CD4-positive, alpha-beta memory T cell (primary cell): ENCODE results near the gene UNK. TPM values are rescaled to one million over a fixed set of nuclear protein-coding genes. Genes with fewer than 3 reads are reported as not detected.
A peak's percentile ranks its signal among the peaks of the same experiment; 100 is the strongest.

ENCODE experiments used
- CTCF ChIA-PET: fragments of 350-600 bp; sonication (Branson Sonifier 250); formaldehyde crosslinking; loops from one replicate; lab custom pipeline; 2021; ENCODE audit warnings: inconsistent platforms; ENCODE audit not compliant: partially characterized antibody; lab: Charles Lee
- POLR2A ChIA-PET: fragments of 350-600 bp; sonication (Branson Sonifier 250); formaldehyde crosslinking; loops from one replicate; lab custom pipeline; 2021; ENCODE audit not compliant: partially characterized antibody; lab: Charles Lee
- DNase-seq, 5 donors: peaks; one replicate each; pipeline versions ENCODE4 v3.0.0 to v3.0.0-alpha.2; 2020 to 2022; ENCODE audit warnings: mixed read lengths in 1 of 5
- H3K27ac ChIP-seq: one replicate; pipeline ENCODE4 v1.7.0; 2013; ENCODE audit warnings: low read depth, low read length
- H3K27me3 ChIP-seq: 2 replicates; pipeline ENCODE4 v1.7.0; 2013; ENCODE audit warnings: mild to moderate bottlenecking, low read length, moderate library complexity; ENCODE audit not compliant: insufficient read depth
- H3K36me3 ChIP-seq: 2 replicates; pipeline ENCODE4 v1.7.0; 2013; ENCODE audit warnings: mild to moderate bottlenecking, low read length, moderate library complexity; ENCODE audit not compliant: insufficient read depth
- H3K4me1 ChIP-seq: 2 replicates; pipeline ENCODE4 v1.7.0; 2013; ENCODE audit warnings: mild to moderate bottlenecking, low read length, moderate library complexity; ENCODE audit not compliant: insufficient read depth
- H3K4me3 ChIP-seq, 2 donors: one replicate each; pipeline ENCODE4 v1.7.0; 2013; ENCODE audit warnings: low read length in 2 of 2, mild to moderate bottlenecking in 1 of 2
- H3K9me3 ChIP-seq, 2 donors: one replicate each; pipeline ENCODE4 v1.7.0; 2013; ENCODE audit warnings: low read length in 2 of 2, control low read depth in 1 of 2; ENCODE audit not compliant: control insufficient read depth in 1 of 2
- H3K27ac Mint-ChIP-seq, 7 donors: one replicate each; pipeline ENCODE4 v1.8.0; 2020 to 2021; ENCODE audit warnings: mixed read lengths in 7 of 7, mild to moderate bottlenecking in 6 of 7, inconsistent platforms in 3 of 7, moderate library complexity in 3 of 7
- H3K27me3 Mint-ChIP-seq, 2 donors: one replicate each; pipeline ENCODE4 v1.8.0; 2020 to 2021; ENCODE audit warnings: mixed read lengths in 2 of 2
- H3K36me3 Mint-ChIP-seq, 2 donors: one replicate each; pipeline ENCODE4 v1.8.0; 2020 to 2021; ENCODE audit warnings: mixed read lengths in 2 of 2, inconsistent platforms in 1 of 2, mild to moderate bottlenecking in 1 of 2
- H3K4me1 Mint-ChIP-seq, 4 donors: one replicate each; pipeline ENCODE4 v1.8.0; 2020 to 2021; ENCODE audit warnings: mixed read lengths in 4 of 4, mild to moderate bottlenecking in 1 of 4
- H3K4me3 Mint-ChIP-seq, 8 donors: one replicate each; pipeline ENCODE4 v1.8.0; 2020 to 2021; ENCODE audit warnings: mixed read lengths in 8 of 8, mild to moderate bottlenecking in 7 of 8, moderate library complexity in 6 of 8, inconsistent platforms in 3 of 8
- H3K9me3 Mint-ChIP-seq, 8 donors: one replicate each; pipeline ENCODE4 v1.8.0; 2020 to 2021; ENCODE audit warnings: mixed read lengths in 8 of 8, mild to moderate bottlenecking in 5 of 8, inconsistent platforms in 3 of 8, moderate library complexity in 1 of 8
- intact Hi-C: fragments of 100-400 bp; cut with micrococcal nuclease; formaldehyde crosslinking; loops from one replicate; pipeline ENCODE4 v1.15.1; 2023
- microRNA-seq: library from miRNA; unstranded; fragments of <30 nt; microRNA quantifications from one replicate; pipeline ENCODE4 v1.2.0, GENCODE V29; 2021; ENCODE audit warnings: borderline replicate concordance, borderline number of aligned reads, borderline microRNAs expressed, mixed read lengths
- polyA plus RNA-seq, 2 donors: library from polyadenylated mRNA; unstranded; fragments of 300-500 nt; fragmentation: Illumina TruSeq; gene quantifications; one replicate each; pipeline ENCODE4 v1.2.3, GENCODE V29; 2021
- total RNA-seq, 2 experiments: library from RNA; stranded (reverse); gene quantifications; one replicate each; pipeline ENCODE4 v1.2.3, GENCODE V29; 2021

UNK gene
- total and polyA plus RNA-seq, 4 experiments from 2014 or later = 22.2 to 48.1 (median 34.4) TPM

DNA sequence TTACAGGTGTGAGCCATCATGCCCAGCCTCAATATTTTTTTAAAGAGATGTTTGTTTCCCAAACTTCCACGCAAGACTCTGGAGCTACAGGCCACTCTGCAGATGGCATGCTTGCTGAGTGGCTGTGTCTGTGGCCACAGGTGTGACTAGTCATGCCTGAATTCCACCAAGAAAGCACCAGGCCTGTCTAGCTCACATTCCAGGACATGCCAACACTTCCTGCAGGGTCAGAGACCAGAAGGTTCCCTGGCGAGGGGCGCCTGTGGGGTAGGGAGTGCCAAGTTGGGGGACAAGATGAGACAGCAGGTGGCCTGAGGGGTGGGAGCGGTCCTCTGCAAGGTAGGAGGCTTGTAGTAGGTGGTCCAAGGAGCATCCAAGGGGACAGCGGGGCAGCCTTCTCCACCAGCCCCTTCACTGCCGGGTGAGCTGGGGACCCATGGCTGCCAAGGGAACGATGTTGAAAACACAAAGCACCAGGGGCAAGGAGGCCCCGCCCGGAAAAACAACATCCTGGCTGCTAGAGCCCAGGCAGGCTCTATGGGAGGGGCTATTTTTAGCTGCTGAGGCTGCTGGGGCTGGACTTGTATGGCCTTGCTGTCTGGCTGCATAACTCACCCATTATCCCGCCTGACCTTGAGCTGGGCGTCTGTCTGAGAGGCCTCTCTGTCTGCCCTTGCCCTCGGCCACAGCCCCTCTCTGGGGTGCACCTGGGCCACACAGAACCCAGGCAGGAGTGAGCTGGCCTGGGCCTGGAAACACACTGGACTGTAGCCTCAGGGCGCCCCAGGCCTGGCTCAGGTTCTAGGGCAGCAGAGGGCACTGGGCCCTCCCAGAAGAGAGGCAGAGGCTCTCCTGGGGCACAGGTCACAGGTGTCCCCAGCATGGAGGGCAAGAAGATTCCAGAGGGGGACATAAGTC, 88.1 kb downstream of the UNK start:
- intact Hi-C loops = no loop called here
- H3K4me1 Mint-ChIP-seq = peaks cover 27 to 54% (median 40%) of the 10 kb centered on the region in 4 donors
- H3K9me3 Mint-ChIP-seq = no peaks in the 10 kb centered on the region
- H3K36me3 Mint-ChIP-seq = peaks cover 0 to 8% of the 10 kb centered on the region in 2 donors
- peak overlapping the region in 7 of 8 donors; percentile 48 to 78 (median 73) for H3K4me3 Mint-ChIP-seq
- POLR2A ChIA-PET = interaction anchor here (0.9 to 16.3 kb wide), 11 partner anchors 11 to 481 kb away, joined by 3 to 563 read pairs (median 6); partner anchors contain the start of genes MRPL38, PRPSAP1, TRIM65 and UNC13D
- Histone ChIP-seq H3K4me1 (peaks cover 50% of the 10 kb centered on the region), H3K36me3 (no peaks in the 10 kb centered on the region), H3K9me3 (no peaks in the 10 kb centered on the region), H3K27me3 (no peaks in the 10 kb centered on the region), H3K27ac (peak overlapping the region; percentile 60), H3K4me3 (peak overlapping the region in 1 of 2 donors; percentile 16)
- CTCF ChIA-PET = interaction anchor here (0.9 to 14.1 kb wide), 6 partner anchors 14 to 74 kb away, joined by 3 to 266 read pairs (median 3); partner anchors contain the start of genes TRIM65 and WBP2
- no peaks in the 10 kb centered on the region for H3K27me3 Mint-ChIP-seq
- H3K27ac Mint-ChIP-seq = peak overlapping the region; percentile 90 to 99 (median 97)
- DNase-seq = peak; percentile 71 to 82 (median 79)

- no peak for DNase-seq
- H3K27ac Mint-ChIP-seq = peak overlapping the region; percentile 57 to 99 (median 95)
- peaks cover 0 to 8% of the 10 kb centered on the region in 2 donors for H3K36me3 Mint-ChIP-seq
- no peaks in the 10 kb centered on the region for H3K27me3 Mint-ChIP-seq
- Histone ChIP-seq H3K4me1 (peaks cover 53% of the 10 kb centered on the region), H3K9me3 (no peaks in the 10 kb centered on the region), H3K36me3 (no peaks in the 10 kb centered on the region), H3K27ac (no peak overlapping the region), H3K27me3 (no peaks in the 10 kb centered on the region), H3K4me3 (no peak overlapping the region)
- intact Hi-C loops = no loop called here
- H3K4me1 Mint-ChIP-seq = peaks cover 28 to 56% (median 42%) of the 10 kb centered on the region in 4 donors
- CTCF ChIA-PET = interaction anchor here (1.2 to 14.1 kb wide), 2 partner anchors 15 to 25 kb away, joined by 4 to 266 read pairs; partner anchors contain the start of gene WBP2
- no peaks in the 10 kb centered on the region for H3K9me3 Mint-ChIP-seq
- POLR2A ChIA-PET = interaction anchor here (0.9 to 16.3 kb wide), 6 partner anchors 20 to 480 kb away, joined by 4 to 563 read pairs (median 17); partner anchors contain the start of genes MRPL38, PRPSAP1, TRIM65 and UNC13D
- peak overlapping the region in 3 of 8 donors; percentile 46 to 65 (median 61) for H3K4me3 Mint-ChIP-seq
These were observed 89.1 kb downstream of the UNK start for GRCh38 chr17:75873587-75874322.

DNA sequence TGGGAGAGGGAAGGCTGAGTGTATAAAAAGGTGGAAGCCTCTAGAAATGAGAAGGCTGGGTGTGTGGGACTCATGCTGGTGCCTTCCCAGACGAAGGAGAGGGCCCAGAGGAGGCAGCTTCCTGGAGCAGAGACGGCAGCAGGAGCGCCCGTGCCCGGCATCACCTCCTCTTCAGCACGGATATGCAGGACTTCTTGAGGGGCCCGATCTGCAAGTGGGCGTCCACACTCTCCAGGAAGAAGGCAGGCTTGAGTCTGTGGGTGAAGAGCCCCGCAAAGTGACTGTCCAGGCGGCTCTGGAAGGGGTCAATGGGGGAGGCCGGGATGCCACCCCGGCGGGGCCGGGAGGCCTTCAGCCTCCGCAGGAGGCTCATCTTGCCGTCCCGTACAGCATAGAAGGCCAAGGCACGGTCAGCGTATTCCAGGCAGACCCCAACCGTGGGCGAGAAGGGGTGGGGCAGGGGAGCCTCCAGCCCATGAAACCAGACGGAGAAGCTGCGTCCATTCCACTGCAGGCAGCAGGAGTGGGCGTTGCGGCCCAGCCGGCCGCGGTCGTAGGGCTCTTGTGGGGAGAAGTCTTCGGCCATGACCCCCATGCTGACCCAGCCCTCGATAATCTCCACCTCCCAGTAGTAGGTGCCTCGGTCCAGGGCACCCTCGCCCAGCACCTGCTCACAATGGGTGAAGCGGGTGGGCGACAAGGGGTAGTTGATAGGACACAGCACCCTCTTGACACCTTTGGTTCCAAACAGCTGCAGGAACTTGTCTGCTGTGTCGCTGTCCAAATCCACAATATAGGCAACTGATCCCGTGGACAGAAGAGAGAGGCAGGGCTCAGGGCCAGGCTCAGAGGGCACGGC, 89.9 kb downstream of the UNK start:
- H3K36me3 Mint-ChIP-seq = peaks cover 0 to 8% of the 10 kb centered on the region in 2 donors

More for the DNA sequence above, 89.9 kb downstream of the UNK start:
- H3K4me1 ChIP-seq = peaks cover 57% of the 10 kb centered on the region
- H3K4me3 ChIP-seq = no peak overlapping the region
- Mint-ChIP-seq H3K27ac (peak overlapping the region; percentile 35 to 95 (median 75)), H3K4me1 (peaks cover 30 to 59% (median 44%) of the 10 kb centered on the region in 4 donors), H3K4me3 (peak overlapping the region in 4 of 8 donors; percentile 29 to 61 (median 44)), H3K27me3 (no peaks in the 10 kb centered on the region), H3K9me3 (no peaks in the 10 kb centered on the region)
- ChIA-PET POLR2A (interaction anchor here (1.0 to 16.3 kb wide), 9 partner anchors 7 to 98 kb away, joined by 4 to 563 read pairs (median 19); partner anchors contain the start of genes MRPL38, TRIM65, UNC13D and UNK), CTCF (interaction anchor here (0.6 to 14.1 kb wide), 6 partner anchors 16 to 551 kb away, joined by 3 to 266 read pairs (median 9); partner anchors contain the start of genes TRIM65, UNK and WBP2)
- no peaks in the 10 kb centered on the region for H3K9me3 ChIP-seq
- no peak overlapping the region for H3K27ac ChIP-seq
- no peaks in the 10 kb centered on the region for H3K27me3 ChIP-seq
- DNase-seq = no peak
- intact Hi-C loops = no loop called here
- H3K36me3 ChIP-seq = no peaks in the 10 kb centered on the region

Small RNA genes within 50 kb of the gene (microRNA-seq; reads per million reads assigned to microRNA genes)
- gene MIR4738 = not detected

Other genes starting within 250 kb of the UNK start
- 10 to 100 TPM; 75.1 to 83.7 TPM for gene MYO15B, start 197.0 kb upstream of the UNK start, total RNA-seq
- under 1 TPM in 1 of 2 donors, not detected in 1; 0.89 TPM for gene MYO15B, start 197.0 kb upstream of the UNK start, polyA plus RNA-seq
- gene SMIM5, start 151.4 kb upstream of the UNK start, total RNA-seq = not detected
- gene SMIM5, start 151.4 kb upstream of the UNK start, polyA plus RNA-seq = not detected
- gene RECQL5, start 117.7 kb upstream of the UNK start, total RNA-seq = 10 to 100 TPM; 58.3 to 59.1 TPM
- gene RECQL5, start 117.7 kb upstream of the UNK start, polyA plus RNA-seq = 10 to 100 TPM in 1 of 2 donors, 1 to 10 TPM in 1; 6.4 to 16.7 TPM
- gene SAP30BP, start 117.5 kb upstream of the UNK start, total RNA-seq = 100 to 1,000 TPM; 115 to 119 TPM
- gene SAP30BP, start 117.5 kb upstream of the UNK start, polyA plus RNA-seq = 10 to 100 TPM; 69.9 to 80.4 TPM
- 1 to 10 TPM in 1 of 2 experiments, under 1 TPM in 1; 0.67 to 1.2 TPM for gene ITGB4, start 63.3 kb upstream of the UNK start, total RNA-seq
- gene ITGB4, start 63.3 kb upstream of the UNK start, polyA plus RNA-seq = under 1 TPM; 0.25 to 0.91 TPM
- gene GALK1, start 19.6 kb upstream of the UNK start, total RNA-seq = 10 to 100 TPM; 25.7 to 25.9 TPM
- gene GALK1, start 19.6 kb upstream of the UNK start, polyA plus RNA-seq = 10 to 100 TPM; 17.5 to 18.1 TPM
- 100 to 1,000 TPM; 161 to 171 TPM for gene UNC13D, start 59.6 kb downstream of the UNK start, total RNA-seq
- 10 to 100 TPM; 39.6 to 78.9 TPM for gene UNC13D, start 59.6 kb downstream of the UNK start, polyA plus RNA-seq
- gene WBP2, start 70.5 kb downstream of the UNK start, total RNA-seq = 100 to 1,000 TPM; 159 to 160 TPM
- 100 to 1,000 TPM in 1 of 2 donors, 10 to 100 TPM in 1; 80.3 to 127 TPM for gene WBP2, start 70.5 kb downstream of the UNK start, polyA plus RNA-seq
- gene TRIM47, start 93.8 kb downstream of the UNK start, total RNA-seq = 10 to 100 TPM; 17.5 to 22.6 TPM
- gene TRIM47, start 93.8 kb downstream of the UNK start, polyA plus RNA-seq = 10 to 100 TPM; 11.2 to 26.8 TPM
- 10 to 100 TPM; 36.5 to 36.9 TPM for gene TRIM65, start 112.1 kb downstream of the UNK start, total RNA-seq
- 10 to 100 TPM; 17.7 to 28.8 TPM for gene TRIM65, start 112.1 kb downstream of the UNK start, polyA plus RNA-seq
- 100 to 1,000 TPM; 126 to 142 TPM for gene MRPL38, start 120.1 kb downstream of the UNK start, total RNA-seq
- gene MRPL38, start 120.1 kb downstream of the UNK start, polyA plus RNA-seq = 10 to 100 TPM; 59.1 to 89.0 TPM
- gene FBF1, start 156.2 kb downstream of the UNK start, total RNA-seq = 10 to 100 TPM; 39.6 to 42.7 TPM
- gene FBF1, start 156.2 kb downstream of the UNK start, polyA plus RNA-seq = 1 to 10 TPM; 3.7 to 4.0 TPM
- 10 to 100 TPM; 30.4 to 31.7 TPM for gene ACOX1, start 194.4 kb downstream of the UNK start, total RNA-seq
- 10 to 100 TPM; 10.2 to 14.4 TPM for gene ACOX1, start 194.4 kb downstream of the UNK start, polyA plus RNA-seq
- 10 to 100 TPM; 10.2 to 16.1 TPM for gene TEN1, start 194.4 kb downstream of the UNK start, total RNA-seq
- 10 to 100 TPM; 13.1 to 20.2 TPM for gene TEN1, start 194.4 kb downstream of the UNK start, polyA plus RNA-seq
- 1 to 10 TPM; 9.6 to 9.7 TPM for gene CDK3, start 216.0 kb downstream of the UNK start, total RNA-seq
- 1 to 10 TPM; 1.0 to 1.1 TPM for gene CDK3, start 216.0 kb downstream of the UNK start, polyA plus RNA-seq
- not detected for gene EVPL, start 242.5 kb downstream of the UNK start, total RNA-seq
- not detected for gene EVPL, start 242.5 kb downstream of the UNK start, polyA plus RNA-seq